Spleen (tissue), 11 donors: ENCODE measurements around the gene SLC43A1. TPM values are rescaled to one million over a fixed set of nuclear protein-coding genes. Genes with fewer than 3 reads are reported as not detected.
A peak's percentile ranks its signal among the peaks of the same experiment; 100 is the strongest.

ENCODE experiments used
- DNase-seq: peaks from one replicate; pipeline ENCODE4 v3.0.0-alpha.2; 2020
- H3K27ac ChIP-seq, 8 donors: fragments of 200-600 bp; sonication (generic) in 7 of 8; 1 replicate in 4 of 8; 2 replicates in 4 of 8; pipeline versions ENCODE4 v1.5.0 to v1.8.0; 2016 to 2021; ENCODE audit warnings: inconsistent platforms in 4 of 8, mild to moderate bottlenecking in 4 of 8, moderate library complexity in 1 of 8
- H3K27me3 ChIP-seq, 7 donors: fragments of 200-600 bp; sonication (generic) in 6 of 7; replicated peaks in 1 of 7; 1 replicate in 4 of 7; 2 replicates in 3 of 7; pipeline versions ENCODE4 v1.5.0 to v1.8.0; 2016 to 2021; ENCODE audit warnings: inconsistent platforms in 3 of 7, mild to moderate bottlenecking in 1 of 7
- H3K36me3 ChIP-seq, 6 donors: fragments of 200-600 bp; sonication (generic) in 5 of 6; 1 replicate in 4 of 6; 2 replicates in 2 of 6; pipeline versions ENCODE4 v1.5.0 to v1.8.0; 2016 to 2021; ENCODE audit warnings: inconsistent platforms in 2 of 6
- H3K4me1 ChIP-seq, 6 donors: fragments of 200-600 bp; sonication (generic) in 5 of 6; 1 replicate in 3 of 6; 2 replicates in 3 of 6; pipeline versions ENCODE4 v1.5.0 to v1.8.0; 2016 to 2021; ENCODE audit warnings: inconsistent platforms in 3 of 6
- H3K4me3 ChIP-seq, 8 donors: fragments of 200-600 bp; sonication (generic) in 7 of 8; 1 replicate in 4 of 8; 2 replicates in 4 of 8; pipeline versions ENCODE4 v1.5.0 to v1.8.0; 2016 to 2021; ENCODE audit warnings: inconsistent platforms in 4 of 8, mild to moderate bottlenecking in 4 of 8, moderate library complexity in 2 of 8
- H3K9me3 ChIP-seq, 8 donors: fragments of 200-600 bp; sonication (generic) in 7 of 8; 1 replicate in 4 of 8; 2 replicates in 4 of 8; pipeline versions ENCODE4 v1.5.0 to v1.8.0; 2016 to 2021; ENCODE audit warnings: inconsistent platforms in 4 of 8
- POLR2A ChIP-seq, 3 donors: fragments of 450-650 bp; IDR thresholded peaks; one replicate each; pipeline ENCODE4 v1.5.1; 2017; ENCODE audit warnings: antibody characterized with exemption in 3 of 3, mild to moderate bottlenecking in 1 of 3
- POLR2AphosphoS5 ChIP-seq, 3 donors: sonication (generic); formaldehyde crosslinking; IDR thresholded peaks; one replicate each; pipeline ENCODE4 v1.5.1; 2017; ENCODE audit warnings: antibody characterized with exemption in 3 of 3
- WGBS, 5 donors: extraction: QIAGEN DNeasy Blood & Tissue Kit in 3 of 5; methylation state at CpG; one replicate each; pipeline versions ENCODE4 v1.1.5 to v1.1.7; 2013 to 2018; 5-methylcytosine and 5-hydroxymethylcytosine counted together
- intact Hi-C: fragments of 100-400 bp; cut with DNase I; formaldehyde crosslinking; loops from one replicate; pipeline ENCODE4 v1.15.0; 2023; ENCODE audit warnings: low total_unique reads
- polyA plus RNA-seq, 3 donors: library from polyadenylated mRNA; stranded (reverse); fragments of 200-250 nt; gene quantifications; one replicate each; pipeline ENCODE4 v1.2.1, GENCODE V29; 2013
- total RNA-seq, 7 donors: library from RNA; depleted of rRNA in 3 of 7; stranded (reverse); fragments of >200 nt in 3 of 7; fragmentation: NEBNext Ultra II Directional in 4 of 7; extraction: Animal tissue kit (Norgen Biotek cat#: 25700) in 4 of 7; gene quantifications; one replicate each; pipeline versions ENCODE4 v1.1.0 to v1.2.1, GENCODE V29; 2016 to 2021
- TF ChIP-seq, protein P1 (sequence below), 11 experiments: fragments of 200-600 bp in 7 of 11; fragments of 450-650 bp in 4 of 11; sonication (generic) in 4 of 11; IDR thresholded peaks in 8 of 11; conservative IDR thresholded peaks in 3 of 11; 1 replicate in 7 of 11; 2 replicates in 4 of 11; pipeline versions ENCODE4 v1.4.0 to v1.8.0; 2016 to 2021; ENCODE audit warnings: antibody characterized with exemption in 11 of 11, inconsistent platforms in 4 of 11, mild to moderate bottlenecking in 1 of 11
- donor health status: healthy with polysubstance abuse.
- donor health status: DM: no; HTN: no; CAD: no; lungs with moderate emphysema.
- donor health status: DM: no; HTN: no; CAD: no.
- donor health status: Bipolar disorder and iron deficiency.
- donor health status: healthy.
- donor health status: DM: no; HTN: no; CAD: no.
- donor health status: DM: yes; HTN: yes; CAD: no.

Gene SLC43A1
- total and polyA plus RNA-seq, 10 donors: 6.2 to 16.1 (median 10.8) TPM

- WGBS, 5 donors: 70 to 91% (median 85%) methylated on average over 8 to 10 of the region's 10 CpGs
- H3K27me3 ChIP-seq: peaks cover 0 to 40% (median 19%) of the 10 kb centered on the region in 7 donors
- H3K9me3 ChIP-seq: no peaks in the 10 kb centered on the region
- peak overlapping the region in 1 of 8 donors; percentile 16 for H3K27ac ChIP-seq
- H3K36me3 ChIP-seq: peaks cover 0 to 63% (median 25%) of the 10 kb centered on the region in 6 donors
- no peak overlapping the region for H3K4me3 ChIP-seq
- TF ChIP-seq POLR2AphosphoS5 (IDR thresholded peaks at IDR 0.05): no peak
- no peak for TF ChIP-seq POLR2A (IDR thresholded peaks at IDR 0.05)
- TF ChIP-seq, protein P1, sequence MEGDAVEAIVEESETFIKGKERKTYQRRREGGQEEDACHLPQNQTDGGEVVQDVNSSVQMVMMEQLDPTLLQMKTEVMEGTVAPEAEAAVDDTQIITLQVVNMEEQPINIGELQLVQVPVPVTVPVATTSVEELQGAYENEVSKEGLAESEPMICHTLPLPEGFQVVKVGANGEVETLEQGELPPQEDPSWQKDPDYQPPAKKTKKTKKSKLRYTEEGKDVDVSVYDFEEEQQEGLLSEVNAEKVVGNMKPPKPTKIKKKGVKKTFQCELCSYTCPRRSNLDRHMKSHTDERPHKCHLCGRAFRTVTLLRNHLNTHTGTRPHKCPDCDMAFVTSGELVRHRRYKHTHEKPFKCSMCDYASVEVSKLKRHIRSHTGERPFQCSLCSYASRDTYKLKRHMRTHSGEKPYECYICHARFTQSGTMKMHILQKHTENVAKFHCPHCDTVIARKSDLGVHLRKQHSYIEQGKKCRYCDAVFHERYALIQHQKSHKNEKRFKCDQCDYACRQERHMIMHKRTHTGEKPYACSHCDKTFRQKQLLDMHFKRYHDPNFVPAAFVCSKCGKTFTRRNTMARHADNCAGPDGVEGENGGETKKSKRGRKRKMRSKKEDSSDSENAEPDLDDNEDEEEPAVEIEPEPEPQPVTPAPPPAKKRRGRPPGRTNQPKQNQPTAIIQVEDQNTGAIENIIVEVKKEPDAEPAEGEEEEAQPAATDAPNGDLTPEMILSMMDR (IDR thresholded peaks at IDR 0.05 in 8 of 11, conservative IDR thresholded peaks at IDR 0.05 in 3 of 11): no peak
- H3K4me1 ChIP-seq: peaks cover 6 to 60% (median 37%) of the 10 kb centered on the region in 6 donors
- no peak for DNase-seq
- intact Hi-C loops: no loop called here
Observed at GRCh38 chr11:57485217-57485990, 30.1 kb downstream of the SLC43A1 start.

GRCh38 chr11:57484141-57484710 is 31.3 kb downstream of the SLC43A1 start:
- H3K27ac ChIP-seq: peak overlapping the region in 1 of 8 donors; percentile 6
- TF ChIP-seq POLR2AphosphoS5 (IDR thresholded peaks at IDR 0.05): peak in 1 of 3 donors; percentile 11
- TF ChIP-seq, protein P1 (IDR thresholded peaks at IDR 0.05 in 8 of 11, conservative IDR thresholded peaks at IDR 0.05 in 3 of 11): no peak
- TF ChIP-seq POLR2A (IDR thresholded peaks at IDR 0.05): no peak
- H3K36me3 ChIP-seq: peaks cover 0 to 52% (median 23%) of the 10 kb centered on the region in 6 donors
- DNase-seq: peak; percentile 86
- no peak overlapping the region for H3K4me3 ChIP-seq
- intact Hi-C loops: no loop called here
- peaks cover 6 to 60% (median 37%) of the 10 kb centered on the region in 6 donors for H3K4me1 ChIP-seq
- 26 to 57% (median 37%) methylated on average over 7 of the region's 7 CpGs for WGBS, 5 donors
- H3K27me3 ChIP-seq: peaks cover 0 to 40% (median 19%) of the 10 kb centered on the region in 7 donors
- no peaks in the 10 kb centered on the region for H3K9me3 ChIP-seq

- peaks cover 0 to 45% (median 20%) of the 10 kb centered on the region in 6 donors for H3K36me3 ChIP-seq
- peak overlapping the region in 2 of 8 donors; percentile 22 to 61 for H3K4me3 ChIP-seq
- no peak for DNase-seq
- H3K27me3 ChIP-seq: peaks cover 0 to 40% (median 19%) of the 10 kb centered on the region in 7 donors
- no peak overlapping the region for H3K27ac ChIP-seq
- WGBS, 5 donors: 66 to 75% (median 67%) methylated on average over 3 of the region's 3 CpGs
- peaks cover 6 to 59% (median 37%) of the 10 kb centered on the region in 6 donors for H3K4me1 ChIP-seq
- intact Hi-C loops: no loop called here
- TF ChIP-seq POLR2A (IDR thresholded peaks at IDR 0.05) (no peak), POLR2AphosphoS5 (IDR thresholded peaks at IDR 0.05) (no peak)
- TF ChIP-seq, protein P1 (IDR thresholded peaks at IDR 0.05 in 8 of 11, conservative IDR thresholded peaks at IDR 0.05 in 3 of 11): no peak
- H3K9me3 ChIP-seq: no peaks in the 10 kb centered on the region
Observed at GRCh38 chr11:57483562-57483918, 32.0 kb downstream of the SLC43A1 start.
